B cell (primary cell): ENCODE data around the gene SEPHS2. TPM values are rescaled to one million over a fixed set of nuclear protein-coding genes. Genes with fewer than 3 reads are reported as not detected.

Experiments
- ATAC-seq: fragments of 200-7000 bp; cut with Tn5 transposase; one replicate; pipeline ENCODE4 v1.10.0; 2021; ENCODE audit warnings: low read depth, mild to moderate bottlenecking, moderate number of reproducible peaks, moderate library complexity
- CTCF ChIA-PET: fragments of 350-600 bp; sonication (Branson Sonifier 250); formaldehyde crosslinking; loops from one replicate; lab custom pipeline; 2021; ENCODE audit warnings: antibody characterized with exemption, inconsistent platforms; lab: Charles Lee
- POLR2A ChIA-PET: fragments of 350-600 bp; sonication (Branson Sonifier 250); formaldehyde crosslinking; loops from one replicate; lab custom pipeline; 2021; ENCODE audit warnings: antibody characterized with exemption; lab: Charles Lee
- DNase-seq: peaks from one replicate; pipeline ENCODE4 v3.0.0; 2013
- H2AFZ ChIP-seq: 2 replicates; pipeline ENCODE4 v1.6.1; 2012; ENCODE audit warnings: mild to moderate bottlenecking, low read depth, low read length; ENCODE audit not compliant: insufficient read depth, poor library complexity, severe bottlenecking
- H3K27ac ChIP-seq, 2 donors: 1 replicate in 1 of 2; 2 replicates in 1 of 2; pipeline ENCODE4 v1.5.1; 2012 to 2013; ENCODE audit warnings: low read length in 2 of 2, mild to moderate bottlenecking in 2 of 2, moderate library complexity in 1 of 2
- H3K27me3 ChIP-seq, 4 experiments: fragments of 200-600 bp in 1 of 4; sonication (generic) in 1 of 4; replicated peaks in 1 of 4; 1 replicate in 2 of 4; 2 replicates in 2 of 4; pipeline versions ENCODE4 v1.6.1 to v1.7.0; 2013 to 2016; ENCODE audit warnings: low read length in 3 of 4, mild to moderate bottlenecking in 2 of 4, mixed read lengths in 1 of 4, moderate library complexity in 1 of 4; ENCODE audit not compliant: insufficient read depth in 4 of 4, control insufficient read depth in 3 of 4; ENCODE audit errors: control extremely low read depth in 1 of 4
- H3K36me3 ChIP-seq, 2 experiments: replicated peaks in 1 of 2; 1 replicate in 1 of 2; 2 replicates in 1 of 2; pipeline versions ENCODE4 v1.6.1 to v1.7.1; 2013; ENCODE audit warnings: low read length in 1 of 2; ENCODE audit not compliant: insufficient read depth in 2 of 2, control insufficient read depth in 1 of 2; ENCODE audit errors: control extremely low read depth in 1 of 2, extremely low read depth in 1 of 2
- H3K4me1 ChIP-seq, 2 donors: fragments of 200-600 bp in 1 of 2; sonication (generic) in 1 of 2; 1 replicate in 1 of 2; 2 replicates in 1 of 2; pipeline versions ENCODE4 v1.5.1 to v1.6.1; 2013 to 2017; ENCODE audit warnings: low read length in 2 of 2; ENCODE audit not compliant: control insufficient read depth in 2 of 2, insufficient read depth in 2 of 2
- H3K4me2 ChIP-seq: replicated peaks from 2 replicates; pipeline ENCODE3; 2012; ENCODE audit warnings: mild to moderate bottlenecking, low read depth, low read length; ENCODE audit not compliant: poor library complexity, severe bottlenecking
- H3K4me3 ChIP-seq, 5 experiments: fragments of 200-600 bp in 1 of 5; sonication (generic) in 1 of 5; 1 replicate in 3 of 5; 2 replicates in 2 of 5; pipeline versions ENCODE4 v1.5.1 to v1.7.0; 2011 to 2016; ENCODE audit warnings: low read length in 4 of 5, mild to moderate bottlenecking in 4 of 5, low read depth in 2 of 5, control low read depth in 1 of 5, moderate library complexity in 1 of 5; ENCODE audit not compliant: insufficient read depth in 1 of 5; ENCODE audit errors: control extremely low read depth in 1 of 5, extremely low read depth in 1 of 5
- H3K79me2 ChIP-seq: fragments of 200-600 bp; sonication (generic); one replicate; pipeline ENCODE4 v1.6.0; 2016; ENCODE audit warnings: low read length; ENCODE audit not compliant: control insufficient read depth, insufficient read depth
- H3K9ac ChIP-seq: fragments of 200-600 bp; sonication (generic); 2 replicates; pipeline ENCODE4 v1.6.1; 2017; ENCODE audit warnings: mild to moderate bottlenecking, low read length, moderate library complexity
- H3K9me3 ChIP-seq, 3 donors: one replicate each; pipeline versions ENCODE4 v1.6.1 to v1.7.1; 2013; ENCODE audit warnings: low read length in 2 of 3; ENCODE audit not compliant: control insufficient read depth in 2 of 3, insufficient read depth in 1 of 3; ENCODE audit errors: control extremely low read depth in 1 of 3
- H4K20me1 ChIP-seq: 2 replicates; pipeline ENCODE4 v1.6.0; 2012; ENCODE audit warnings: mild to moderate bottlenecking, low read length; ENCODE audit not compliant: insufficient read depth, control insufficient read depth, poor library complexity, severe bottlenecking
- H3K27ac Mint-ChIP-seq: one replicate; pipeline ENCODE4 v1.8.0; 2021; ENCODE audit warnings: mixed read lengths
- H3K27me3 Mint-ChIP-seq: one replicate; pipeline ENCODE4 v1.8.0; 2021; ENCODE audit warnings: mixed read lengths
- H3K4me1 Mint-ChIP-seq: one replicate; pipeline ENCODE4 v1.8.0; 2021; ENCODE audit warnings: mixed read lengths
- H3K4me3 Mint-ChIP-seq: one replicate; pipeline ENCODE4 v1.8.0; 2021; ENCODE audit warnings: mixed read lengths
- H3K9me3 Mint-ChIP-seq: one replicate; pipeline ENCODE4 v1.8.0; 2022; ENCODE audit warnings: mixed read lengths; ENCODE audit not compliant: insufficient read depth
- EZH2 ChIP-seq: IDR thresholded peaks from 2 replicates; pipeline ENCODE4 v1.6.1; 2012; ENCODE audit warnings: borderline replicate concordance, low read depth, mild to moderate bottlenecking, moderate library complexity, low read length; ENCODE audit not compliant: insufficient read depth, poor library complexity, severe bottlenecking
- WGBS: methylation state at CpG from one replicate; pipeline ENCODE4 v1.1.5; 2013; ENCODE audit warnings: missing lambda C conversion rate; ENCODE audit not compliant: insufficient coverage; 5-methylcytosine and 5-hydroxymethylcytosine counted together
- intact Hi-C: fragments of 100-400 bp; cut with micrococcal nuclease; formaldehyde crosslinking; loops from one replicate; pipeline ENCODE4 v1.10.0; 2022
- polyA plus RNA-seq: library from polyadenylated mRNA; depleted of rRNA; stranded (reverse); fragments of >200 nt; gene quantifications from 2 replicates; pipeline ENCODE4 v1.2.3, GENCODE V29; 2012
- total RNA-seq, 2 donors: library from RNA; stranded (reverse); fragments of 120-200 nt in 1 of 2; gene quantifications; 1 replicate in 1 of 2; 2 replicates in 1 of 2; pipeline versions ENCODE4 v1.2.3 to v1.2.4, GENCODE V29; 2013 to 2022
- TF ChIP-seq, protein P1 (sequence below): fragments of 200-600 bp; IDR thresholded peaks from one replicate; pipeline ENCODE4 v1.8.0; 2022; ENCODE audit warnings: antibody characterized with exemption, mild to moderate bottlenecking

Gene SEPHS2
- total and polyA plus RNA-seq, 2 donors (not counting 1 experiment from before 2014, with no cell fraction given): 13.8 to 63.2 TPM

DNA sequence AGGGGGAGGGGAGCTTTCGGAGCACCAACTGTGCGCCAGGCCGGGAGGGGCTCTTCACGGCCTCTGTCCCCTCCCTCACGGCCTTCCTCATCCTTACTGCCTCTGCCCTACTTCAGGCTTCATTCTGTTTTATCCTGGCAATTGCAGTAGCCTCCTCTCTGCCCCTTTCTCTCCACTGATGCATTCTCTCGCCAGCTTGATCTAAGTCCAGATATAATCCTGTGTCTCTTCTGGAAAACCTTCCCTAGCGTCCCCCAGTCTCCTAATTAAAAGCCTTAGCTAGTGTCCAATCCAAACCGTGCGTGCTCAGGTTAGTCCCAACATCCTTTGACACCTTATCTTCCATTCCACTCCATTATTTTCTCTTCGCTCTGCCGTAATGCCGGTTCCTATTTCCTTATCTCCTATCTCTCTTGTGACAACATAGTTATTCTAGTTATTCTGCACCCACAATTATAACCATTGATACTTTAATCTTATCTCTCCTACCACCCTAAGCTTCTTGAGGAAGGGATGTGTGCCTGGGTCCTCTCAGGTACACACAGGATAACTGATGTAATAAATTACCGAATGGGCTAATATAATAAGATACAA lies 49.6 kb downstream of the SEPHS2 start:
- Histone ChIP-seq H3K27me3 (no peaks in the 10 kb centered on the region), H3K4me3 (peak overlapping the region; percentile 32 to 75 (median 66)), H4K20me1 (peaks cover 25% of the 10 kb centered on the region), H2AFZ (peak overlapping the region; percentile 95), H3K9ac (peak overlapping the region; percentile 71), H3K27ac (peak overlapping the region in 1 of 2 donors; percentile 33), H3K4me2 (peak overlapping the region; percentile 87), H3K36me3 (peaks cover 0 to 16% of the 10 kb centered on the region in 2 experiments), H3K79me2 (peaks cover 30% of the 10 kb centered on the region), H3K4me1 (peaks cover 16 to 39% of the 10 kb centered on the region in 2 donors), H3K9me3 (no peaks in the 10 kb centered on the region)
- no peaks in the 10 kb centered on the region for H3K9me3 Mint-ChIP-seq
- ATAC-seq (no peak), DNase-seq (no peak)
- CTCF ChIA-PET: interaction anchor here (0.7 to 5.0 kb wide), 8 partner anchors 9 to 34 kb away, joined by 3 to 65 read pairs (median 7); partner anchors contain the start of genes DCTPP1, SEPTIN1, TBC1D10B and ZNF771
- peak overlapping the region; percentile 70 for H3K27ac Mint-ChIP-seq
- POLR2A ChIA-PET: interaction anchor here (0.8 to 4.7 kb wide), 6 partner anchors 11 to 41 kb away, joined by 3 to 51 read pairs (median 7); partner anchors contain the start of genes CD2BP2, SEPTIN1, TBC1D10B and ZNF771
- WGBS: 31% methylated on average over 8 of the region's 13 CpGs
- TF ChIP-seq, protein P1, sequence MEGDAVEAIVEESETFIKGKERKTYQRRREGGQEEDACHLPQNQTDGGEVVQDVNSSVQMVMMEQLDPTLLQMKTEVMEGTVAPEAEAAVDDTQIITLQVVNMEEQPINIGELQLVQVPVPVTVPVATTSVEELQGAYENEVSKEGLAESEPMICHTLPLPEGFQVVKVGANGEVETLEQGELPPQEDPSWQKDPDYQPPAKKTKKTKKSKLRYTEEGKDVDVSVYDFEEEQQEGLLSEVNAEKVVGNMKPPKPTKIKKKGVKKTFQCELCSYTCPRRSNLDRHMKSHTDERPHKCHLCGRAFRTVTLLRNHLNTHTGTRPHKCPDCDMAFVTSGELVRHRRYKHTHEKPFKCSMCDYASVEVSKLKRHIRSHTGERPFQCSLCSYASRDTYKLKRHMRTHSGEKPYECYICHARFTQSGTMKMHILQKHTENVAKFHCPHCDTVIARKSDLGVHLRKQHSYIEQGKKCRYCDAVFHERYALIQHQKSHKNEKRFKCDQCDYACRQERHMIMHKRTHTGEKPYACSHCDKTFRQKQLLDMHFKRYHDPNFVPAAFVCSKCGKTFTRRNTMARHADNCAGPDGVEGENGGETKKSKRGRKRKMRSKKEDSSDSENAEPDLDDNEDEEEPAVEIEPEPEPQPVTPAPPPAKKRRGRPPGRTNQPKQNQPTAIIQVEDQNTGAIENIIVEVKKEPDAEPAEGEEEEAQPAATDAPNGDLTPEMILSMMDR: no peak
- no peak for TF ChIP-seq EZH2
- no peaks in the 10 kb centered on the region for H3K27me3 Mint-ChIP-seq
- peak overlapping the region; percentile 84 for H3K4me3 Mint-ChIP-seq
- intact Hi-C loops: loop anchor here (1.0 to 10.0 kb wide), 7 partner anchors 13 to 531 kb away; partner anchors contain the start of genes CD2BP2, CDIPT, SEPTIN1 and TBC1D10B
- H3K4me1 Mint-ChIP-seq: peaks cover 26% of the 10 kb centered on the region
